Measurements from ENCODE around the gene IFFO2.

GRCh38 chr1:18945401-18945849 lies 11.1 kb downstream of the IFFO2 start:
- TF ChIP-seq POLR2A (IDR thresholded peaks at IDR 0.05) (no peak), CTCF (IDR thresholded peaks at IDR 0.05) (no peak)
